Epithelial cell of prostate (primary cell): ENCODE measurements around the gene POLR3G.

ENCODE experiments used
- DNase-seq: peaks from one replicate; pipeline ENCODE4 v3.0.0-alpha.2; 2011; ENCODE audit warnings: low read depth, low spot score
- H3K27ac ChIP-seq: fragments of 450-650 bp; 2 replicates; pipeline ENCODE4 v1.5.1; 2017; ENCODE audit warnings: mild to moderate bottlenecking

The POLR3G gene

DNA sequence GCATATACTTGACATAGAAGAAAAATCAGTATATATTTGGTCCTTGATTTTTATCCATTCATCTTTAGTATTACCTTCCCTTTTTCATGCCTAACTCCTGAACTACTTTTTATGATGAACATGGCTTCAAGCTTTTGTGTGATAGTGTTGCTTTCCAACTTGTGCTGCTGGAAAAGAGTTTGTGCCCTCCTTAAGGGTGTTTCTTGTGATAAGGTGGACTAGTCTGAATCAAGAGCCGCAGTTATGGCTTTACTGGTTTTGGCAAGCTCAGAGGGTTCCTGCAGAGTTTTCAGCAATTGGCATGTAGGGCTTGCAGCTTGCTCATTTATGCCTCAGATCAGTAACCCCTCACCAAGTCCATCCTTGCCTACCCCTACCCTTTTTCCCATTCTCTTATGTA, 20.5 kb downstream of the POLR3G start:
- H3K27ac ChIP-seq, result no peak overlapping the region
- DNase-seq, result no peak

DNA sequence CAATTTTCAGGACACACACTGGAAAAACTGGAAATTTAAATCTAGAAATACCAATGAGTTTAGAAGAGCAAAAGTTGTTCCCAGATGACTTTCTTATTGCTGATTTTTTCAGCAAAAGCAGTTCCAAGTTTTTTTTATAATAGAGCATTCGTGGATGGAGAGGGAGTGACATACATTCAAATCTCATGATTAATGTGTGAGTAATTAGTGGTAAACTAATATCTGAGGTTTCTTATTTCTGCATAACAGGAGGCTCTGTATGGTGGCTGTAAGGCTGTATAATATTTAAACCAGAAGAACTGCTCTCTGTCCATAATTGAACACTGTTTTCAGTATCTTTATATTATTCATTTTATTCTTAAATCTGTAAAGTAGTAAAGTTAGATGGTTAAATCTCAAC, 28.9 kb downstream of the POLR3G start:
- H3K27ac ChIP-seq, result peak overlapping the region; percentile 6
- no peak for DNase-seq

DNA sequence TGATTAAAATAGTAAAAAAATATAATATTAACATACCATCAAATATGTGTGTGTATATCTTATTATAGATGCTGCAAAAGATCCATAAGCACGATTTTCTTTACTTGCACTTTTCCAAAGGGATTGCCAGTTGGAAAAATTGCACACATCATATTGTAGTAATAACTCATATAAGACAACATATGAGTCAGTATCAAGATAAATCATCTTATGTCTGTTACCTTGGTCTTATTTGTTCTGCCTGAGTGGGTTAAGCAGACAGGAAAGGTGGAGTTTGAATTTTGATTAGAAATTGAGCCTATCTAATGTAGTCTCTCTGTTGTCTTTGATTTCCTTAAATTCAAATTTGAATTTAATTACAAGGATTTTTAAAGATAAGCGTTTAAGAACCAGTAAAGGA, 30.1 kb downstream of the POLR3G start:
- H3K27ac ChIP-seq, result no peak overlapping the region
- DNase-seq, result no peak

DNA sequence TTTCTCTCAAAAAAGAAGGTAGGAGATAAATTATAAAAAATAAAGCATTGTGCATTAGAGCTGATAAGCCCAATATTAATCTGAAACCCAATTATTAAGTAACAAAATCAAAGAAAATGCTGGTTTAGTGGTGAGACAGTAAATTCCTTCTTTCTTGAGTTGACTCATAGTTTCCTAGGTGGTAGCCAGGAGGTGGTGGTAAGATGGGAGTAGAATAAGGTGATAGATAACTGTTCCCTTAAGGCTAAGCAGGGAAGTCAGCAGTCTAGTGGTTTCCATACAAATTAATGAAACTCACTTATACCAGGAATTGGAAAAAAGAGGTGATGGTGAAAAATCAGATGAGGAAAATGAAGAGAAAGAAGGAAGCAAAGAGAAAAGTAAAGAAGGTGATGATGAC, 31.6 kb downstream of the POLR3G start:
- H3K27ac ChIP-seq, result no peak overlapping the region
- no peak for DNase-seq

DNA sequence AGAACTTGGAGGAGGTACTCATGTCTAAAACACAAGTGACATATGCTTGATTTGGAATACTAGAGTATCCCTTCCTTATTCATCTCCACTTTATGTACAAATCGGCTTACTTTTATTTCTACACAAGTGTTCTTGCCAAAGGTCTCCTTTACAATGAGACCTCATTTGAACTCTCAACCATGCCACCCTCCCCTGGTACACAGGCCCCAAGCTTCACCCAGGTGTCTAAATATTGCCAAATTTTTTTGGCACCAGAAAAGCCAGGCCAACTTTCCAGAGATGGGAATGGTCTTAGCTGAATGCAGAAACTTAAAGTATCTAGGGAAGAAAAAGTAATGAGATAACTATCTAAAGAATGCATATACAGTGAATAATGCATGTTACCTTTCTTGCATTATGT, 35.8 kb downstream of the POLR3G start:
- no peak for DNase-seq
- no peak overlapping the region for H3K27ac ChIP-seq

DNA sequence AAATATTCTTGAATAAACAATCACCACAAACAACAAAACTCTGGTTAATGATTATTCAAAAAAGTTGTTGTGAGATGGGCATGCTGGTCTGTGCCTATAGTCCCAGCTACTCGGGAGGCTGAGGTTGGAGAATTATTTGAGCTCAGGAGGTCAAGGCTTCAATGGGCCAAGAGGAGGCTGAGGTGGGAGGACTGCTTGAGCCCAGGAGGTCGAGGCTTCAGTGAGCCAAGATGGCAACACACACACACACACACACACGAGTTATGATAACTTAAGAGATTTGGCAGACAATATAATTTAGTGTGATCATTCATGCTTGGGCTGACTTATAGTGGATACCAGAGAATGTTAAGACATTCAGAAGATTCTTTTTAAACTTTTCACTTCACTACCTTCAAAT, 39.9 kb downstream of the POLR3G start:
- DNase-seq, result no peak
- H3K27ac ChIP-seq, result no peak overlapping the region

DNA sequence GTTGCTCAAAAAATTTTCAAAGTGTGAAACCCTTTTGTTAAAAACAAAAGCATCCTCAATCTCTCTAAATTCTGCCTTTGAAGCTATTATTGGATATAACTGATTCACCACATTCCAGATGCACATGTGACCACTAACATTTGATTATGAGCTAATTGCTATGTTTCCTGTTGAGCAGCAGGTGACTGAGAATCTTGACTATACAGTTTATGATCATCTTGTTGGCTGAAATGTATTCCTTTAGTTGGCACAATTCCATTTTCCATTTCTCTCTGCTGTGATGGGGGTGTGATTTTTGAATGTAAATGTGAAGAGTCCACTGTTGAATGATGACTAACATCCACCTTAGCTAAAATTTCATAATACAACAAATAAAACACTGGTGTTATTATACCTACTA, 44.0 kb downstream of the POLR3G start:
- peak overlapping the region; percentile 60 for H3K27ac ChIP-seq
- peak; percentile 45 for DNase-seq

DNA sequence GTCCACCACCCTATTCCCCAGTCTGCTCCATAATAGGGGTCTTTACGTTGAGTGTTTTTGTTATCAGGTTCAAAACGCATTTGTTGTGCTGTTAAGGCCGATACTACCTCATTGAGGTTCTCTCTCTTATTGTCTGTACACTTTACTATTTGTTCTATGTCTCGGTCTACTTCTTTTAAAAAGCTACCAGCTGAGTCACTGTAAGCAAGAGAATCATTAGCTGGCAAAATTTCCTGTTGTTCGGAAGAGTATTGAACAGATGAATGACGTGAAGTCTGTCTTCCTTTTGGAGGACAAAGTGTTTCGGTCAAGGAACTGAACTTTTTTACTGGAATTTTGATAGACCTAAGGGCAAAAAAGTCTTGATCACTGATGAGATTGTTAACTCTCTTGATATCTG, 44.4 kb downstream of the POLR3G start:
- peak overlapping the region; percentile 60 for H3K27ac ChIP-seq
- DNase-seq, result no peak

DNA sequence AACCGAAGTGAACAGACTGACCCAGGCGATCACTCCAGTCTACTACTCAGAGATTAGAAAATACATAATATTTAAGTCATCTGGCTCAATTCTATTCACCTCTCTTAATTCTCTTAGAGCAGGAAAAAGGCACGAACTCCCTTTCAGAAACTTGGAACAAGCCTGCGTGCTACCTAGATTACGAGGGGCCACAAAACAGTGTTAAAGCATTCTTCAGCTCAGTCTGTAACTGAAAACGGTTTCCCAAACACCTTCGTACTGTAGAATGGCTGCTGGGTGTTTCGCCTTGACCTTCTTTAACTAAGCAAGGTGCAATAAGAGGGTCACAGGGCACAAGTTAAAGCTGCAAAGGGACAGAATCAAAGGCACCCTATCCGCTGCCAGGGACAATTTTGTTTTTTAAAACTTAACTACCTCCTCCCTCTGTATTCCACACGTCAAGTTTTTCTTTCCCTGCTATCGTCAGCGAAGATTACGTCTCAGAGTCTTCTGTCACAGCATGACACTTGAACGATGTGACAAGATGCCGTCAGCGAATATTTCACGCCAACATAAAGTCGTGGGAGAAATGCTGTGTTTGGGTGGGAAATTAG, 54.0 kb downstream of the POLR3G start:
- H3K27ac ChIP-seq, result peak overlapping the region; percentile 69
- DNase-seq, result no peak

DNA sequence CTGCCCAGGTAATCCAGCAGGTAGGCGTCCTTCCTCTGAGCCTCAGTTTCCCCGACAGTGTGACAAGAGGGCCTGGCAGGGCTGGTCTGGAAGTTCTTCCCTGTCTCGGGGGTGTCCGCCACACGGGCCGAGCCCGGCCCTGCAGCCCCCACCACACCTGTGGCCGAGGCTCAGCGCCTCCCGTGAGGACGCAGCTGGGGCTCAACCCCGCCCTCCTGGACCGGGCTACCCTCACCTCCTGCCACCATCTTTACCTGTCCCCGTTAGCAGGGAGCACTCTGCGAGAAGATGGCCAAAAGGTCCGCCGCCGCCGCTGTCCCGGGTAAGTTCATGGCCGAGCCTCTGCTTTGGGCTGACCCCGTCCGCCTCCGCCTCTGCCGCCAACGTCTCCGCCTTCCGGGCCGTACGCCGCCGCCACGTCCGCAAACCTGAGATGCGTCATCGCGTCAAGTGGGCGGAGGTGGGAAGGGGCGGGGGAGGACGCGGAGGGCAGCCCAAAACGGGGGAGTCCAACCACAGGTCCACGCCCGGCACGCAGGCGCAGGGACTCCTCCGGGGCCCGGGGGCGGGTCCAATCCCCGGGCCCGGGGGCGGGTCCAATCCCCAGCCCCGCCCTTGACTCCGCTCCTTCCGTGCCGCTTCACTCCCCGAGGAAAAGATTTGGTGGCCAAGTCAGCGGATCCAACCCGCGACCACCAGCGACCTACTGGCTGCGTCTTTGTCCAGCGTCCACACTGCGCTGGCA, 54.7 kb downstream of the POLR3G start, which contains the start of gene LYSMD3:
Gene LYSMD3, minus strand, starts transcription at position 391 of the 745 bp plus-strand sequence. CDS start 4,295 bp downstream, outside the sequence.
- peak within 1 kb of the TSS; percentile 69 for H3K27ac ChIP-seq
- peak; percentile 81 for DNase-seq

DNA sequence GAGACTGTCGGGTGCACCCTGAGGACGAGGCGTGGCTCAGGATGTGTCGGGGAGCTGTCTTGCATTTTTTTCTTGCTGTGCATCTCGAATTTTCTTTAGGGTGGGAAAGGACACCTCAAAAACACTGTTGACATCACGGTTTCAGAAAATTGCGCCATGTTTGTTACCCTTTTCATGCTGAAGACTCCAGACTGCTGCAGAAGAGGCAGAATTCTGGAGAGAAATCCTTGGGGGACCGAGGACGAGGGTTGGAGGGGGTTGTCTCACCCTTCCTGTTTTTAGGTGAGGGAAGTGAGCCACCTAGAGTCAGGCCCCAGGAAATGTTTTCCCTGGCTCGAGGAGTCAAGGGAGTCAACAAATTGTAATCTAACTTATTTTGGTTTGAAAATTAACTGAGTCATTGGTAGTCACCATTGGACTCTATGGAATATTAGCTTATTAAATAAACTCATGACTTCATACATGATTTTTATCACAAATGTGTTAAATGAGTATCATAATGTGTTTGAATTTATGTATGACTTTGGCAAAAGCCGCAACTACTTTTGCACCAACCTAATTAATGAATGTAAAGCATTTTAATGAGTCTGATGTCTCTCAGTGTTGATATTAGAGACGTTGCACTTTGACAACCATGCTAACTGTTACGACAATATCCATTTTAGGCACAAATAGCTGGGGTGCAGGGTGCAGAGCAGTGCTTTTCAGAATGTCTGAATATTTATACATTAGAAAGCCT, 55.4 kb downstream of the POLR3G start:
- DNase-seq, result no peak
- peak overlapping the region; percentile 69 for H3K27ac ChIP-seq

DNA sequence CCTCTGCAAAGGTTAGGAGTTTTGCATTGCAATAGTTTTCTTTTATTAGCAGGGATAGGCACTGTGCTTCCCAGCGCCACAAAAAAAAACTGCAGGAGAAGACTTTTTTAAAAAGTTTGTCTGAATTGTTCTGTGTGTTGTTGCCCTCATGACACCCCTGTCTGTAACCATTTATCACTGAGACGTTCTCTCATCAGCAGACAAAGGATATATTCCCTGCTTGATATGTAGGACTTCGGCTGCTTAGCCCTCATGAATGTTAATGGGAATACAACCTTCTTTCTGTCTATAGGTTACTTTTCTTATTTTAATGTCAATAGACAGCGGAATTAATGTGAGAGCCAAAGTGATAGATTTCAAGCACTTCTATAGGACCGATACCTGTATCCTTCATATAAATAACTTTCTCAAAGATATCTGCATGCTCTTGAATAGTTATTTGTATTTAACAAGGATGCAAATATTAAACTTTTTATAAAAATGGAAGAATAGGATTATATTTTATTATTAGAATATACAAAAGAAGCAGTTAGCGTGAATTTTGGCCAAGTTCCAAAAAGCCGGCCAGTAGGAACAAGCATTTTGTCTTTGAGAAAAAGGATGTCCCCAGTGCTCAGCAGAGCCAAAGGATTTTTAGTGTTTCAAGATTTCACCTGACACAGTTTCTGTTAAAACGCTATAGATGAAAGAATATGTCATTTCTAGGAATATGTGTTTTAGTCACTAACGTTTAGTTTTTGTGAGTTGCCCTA, 56.2 kb downstream of the POLR3G start:
- DNase-seq, result no peak
- H3K27ac ChIP-seq, result no peak overlapping the region

DNA sequence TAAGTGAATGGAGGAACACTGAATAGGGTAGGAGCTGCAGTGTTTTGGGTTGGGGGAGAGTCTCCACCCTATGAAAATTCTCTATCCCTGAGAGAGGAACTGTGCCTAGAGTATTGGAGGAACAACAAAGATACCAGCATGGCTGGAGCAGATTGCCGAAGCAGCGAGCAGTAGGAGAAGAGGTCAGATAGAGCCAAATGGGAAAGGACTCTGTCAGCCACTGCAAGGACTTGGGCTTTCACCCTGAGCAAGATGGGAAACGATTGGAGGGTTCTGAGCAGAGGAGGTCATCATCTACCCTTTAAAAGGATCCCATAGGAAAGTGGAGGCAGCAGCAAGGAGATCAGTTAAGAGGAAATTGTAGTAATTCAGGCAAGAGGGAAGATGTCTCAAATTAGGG, 59.1 kb downstream of the POLR3G start:
- no peak for DNase-seq
- H3K27ac ChIP-seq, result no peak overlapping the region

DNA sequence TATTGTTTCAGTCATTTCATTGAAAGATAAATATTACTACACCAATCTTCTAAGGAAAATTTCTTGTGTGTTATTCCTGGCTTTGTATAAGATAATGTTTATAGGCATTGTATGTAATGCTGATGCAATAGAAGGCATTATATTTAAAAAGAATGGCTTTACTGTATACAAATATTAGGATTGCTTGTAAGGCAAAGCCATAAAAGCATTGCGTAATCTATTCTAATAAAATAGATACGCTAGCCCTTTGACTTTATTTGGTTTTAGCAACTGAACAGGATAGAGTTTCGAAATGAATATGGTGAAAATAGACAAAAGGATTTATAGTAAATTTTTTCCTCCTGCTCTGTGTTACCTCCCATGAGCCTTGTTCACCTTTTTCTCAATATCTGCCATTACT, 60.3 kb downstream of the POLR3G start:
- no peak for DNase-seq
- no peak overlapping the region for H3K27ac ChIP-seq

DNA sequence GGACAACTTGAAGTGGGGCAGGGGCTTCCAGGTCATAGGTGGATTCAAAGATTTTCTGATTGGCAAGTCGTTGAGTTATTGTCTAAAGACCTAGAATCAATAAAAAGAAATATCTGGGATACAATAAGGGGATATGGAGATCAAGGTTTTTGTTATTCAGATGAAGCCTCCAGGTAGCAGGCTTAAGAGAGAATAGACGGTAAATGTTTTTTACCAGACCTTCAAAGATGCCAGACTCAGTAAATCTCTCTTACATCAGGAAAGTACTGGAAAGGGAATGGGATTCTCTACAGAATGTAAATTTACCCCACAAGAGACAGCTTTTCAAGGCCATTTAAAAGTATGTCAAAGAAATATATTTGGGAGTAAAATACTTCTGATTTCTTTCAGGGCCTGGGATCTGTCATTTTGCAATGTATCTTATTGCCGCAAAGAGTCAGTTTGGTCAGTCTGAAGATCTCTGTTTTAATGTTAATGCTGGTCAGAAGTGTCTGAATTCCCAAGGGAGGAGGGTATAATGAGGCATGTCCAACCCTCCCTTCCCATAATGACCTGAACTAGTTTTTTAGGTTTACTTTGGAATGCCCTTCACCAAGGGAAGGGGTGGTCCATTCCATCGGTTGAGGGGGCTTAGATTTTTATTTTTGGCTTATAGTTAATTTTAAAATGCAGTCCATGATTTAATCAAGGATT, 68.3 kb downstream of the POLR3G start:
- DNase-seq, result no peak
- no peak overlapping the region for H3K27ac ChIP-seq

DNA sequence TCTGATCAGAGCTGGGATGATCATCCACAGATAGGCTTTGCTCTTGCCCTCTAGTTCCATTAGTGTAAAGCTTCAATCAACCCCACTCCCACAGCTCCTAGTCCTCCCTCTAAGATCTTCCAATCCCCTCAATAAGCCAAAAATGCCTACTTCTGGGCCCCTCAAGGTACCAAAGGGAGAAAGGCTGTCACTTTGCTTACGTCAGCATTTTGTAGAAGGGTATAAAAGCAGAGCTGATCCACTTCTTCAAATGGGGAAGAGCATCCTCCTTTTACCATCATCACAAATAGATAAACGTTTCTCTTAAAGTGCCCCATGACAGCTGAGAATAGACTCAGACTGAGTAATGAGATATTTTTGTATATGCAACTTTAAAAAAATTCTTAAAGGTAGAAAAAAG, 70.8 kb downstream of the POLR3G start:
- no peak for DNase-seq
- no peak overlapping the region for H3K27ac ChIP-seq

DNA sequence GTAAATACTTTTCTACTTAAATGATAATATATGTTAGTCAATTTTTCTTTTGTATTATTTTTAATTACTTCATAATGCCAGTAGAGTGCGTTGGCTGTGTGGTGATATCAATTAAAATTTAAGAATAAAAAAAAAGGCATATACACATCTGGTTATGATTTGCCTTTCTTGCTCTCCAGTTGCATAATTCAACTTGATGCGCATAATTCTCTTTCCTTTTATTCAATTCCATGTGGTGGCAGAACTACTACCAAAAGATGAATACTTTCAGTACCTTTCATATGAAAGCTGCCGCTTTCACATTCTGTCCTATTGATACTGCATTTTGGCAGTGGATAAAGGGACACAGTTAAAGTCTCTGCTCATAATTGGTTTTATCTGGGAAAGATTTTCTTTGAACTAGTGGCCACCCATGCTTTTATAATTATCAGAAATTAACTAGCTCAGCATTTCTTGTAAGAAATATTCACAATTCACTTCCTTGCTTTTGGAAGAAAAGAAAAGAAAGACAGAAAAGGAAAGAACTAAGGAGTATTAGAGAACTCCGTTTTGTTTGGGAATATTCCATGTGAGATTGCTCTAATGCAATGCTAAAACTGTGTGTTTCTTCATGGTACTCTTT, 71.7 kb downstream of the POLR3G start:
- DNase-seq, result no peak
- no peak overlapping the region for H3K27ac ChIP-seq

DNA sequence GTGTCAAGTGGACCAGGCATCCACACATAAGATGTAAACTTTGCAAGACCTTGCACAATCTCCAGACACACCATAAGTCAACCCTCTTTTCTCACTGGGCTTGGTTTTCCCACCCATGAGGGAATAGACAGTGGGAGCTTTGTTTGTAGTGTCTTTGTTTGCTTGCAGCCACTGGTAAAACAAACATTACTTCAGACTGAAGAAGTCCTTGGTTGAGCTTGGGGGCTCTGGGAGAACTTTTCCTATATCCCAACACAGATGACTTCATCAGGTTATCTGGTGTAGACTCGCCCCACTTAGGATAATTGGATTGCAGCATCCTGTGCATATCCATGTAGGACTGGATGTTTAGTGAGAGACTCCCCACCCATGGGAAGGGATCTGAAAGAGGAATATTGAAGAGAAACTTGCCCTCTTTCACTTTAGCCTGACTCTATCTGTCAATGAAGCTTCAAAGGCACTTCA, 72.4 kb downstream of the POLR3G start:
- no peak for DNase-seq
- no peak overlapping the region for H3K27ac ChIP-seq

DNA sequence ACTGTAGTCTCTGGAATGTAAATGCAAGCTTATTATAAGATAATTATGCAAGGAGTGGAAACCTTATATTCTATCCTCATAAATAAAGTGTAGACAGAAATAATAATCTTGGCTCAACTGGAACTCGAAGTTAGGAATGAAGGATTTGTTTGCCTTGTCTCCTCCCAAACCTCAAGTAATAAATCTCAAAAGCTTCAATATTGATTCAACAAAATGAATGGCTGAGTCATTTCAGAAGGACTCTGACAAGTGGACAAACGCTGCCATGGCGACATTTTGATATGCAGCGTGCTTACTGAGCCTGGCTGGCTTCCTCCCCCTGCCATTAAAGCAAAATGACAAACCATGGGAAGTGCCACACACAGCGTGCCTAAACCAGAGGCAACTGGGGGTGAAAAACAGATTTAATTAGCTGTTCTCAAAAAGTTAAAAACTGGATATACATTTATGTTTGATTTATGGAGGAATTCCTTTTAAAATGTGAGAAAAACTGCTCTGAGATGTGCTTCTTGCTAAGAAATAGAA, 73.5 kb downstream of the POLR3G start:
- DNase-seq, result peak; percentile 26
- no peak overlapping the region for H3K27ac ChIP-seq
